DOHH2 (cell line): ENCODE data around the gene EPHB3.

Experiments used
- H3F3A ChIP-seq: fragments of 200-600 bp; sonication (generic), shearing (Covaris generic); 2 replicates; pipeline ENCODE4 v1.6.0; 2016; ENCODE audit warnings: antibody characterized with exemption, mild to moderate bottlenecking; ENCODE audit not compliant: control insufficient read depth, insufficient read depth
- H3K27ac ChIP-seq: fragments of 200-600 bp; sonication (generic); 2 replicates; pipeline ENCODE4 v1.5.1; 2014; ENCODE audit warnings: low read depth, mild to moderate bottlenecking, low read length, moderate library complexity
- H3K27me3 ChIP-seq: fragments of 200-600 bp; sonication (generic); 2 replicates; pipeline ENCODE4 v1.6.1; 2014; ENCODE audit warnings: mild to moderate bottlenecking, low read length, mixed read lengths; ENCODE audit not compliant: control insufficient read depth
- H3K36me3 ChIP-seq: fragments of 200-600 bp; sonication (generic); 2 replicates; pipeline ENCODE4 v1.6.1; 2014; ENCODE audit warnings: mild to moderate bottlenecking, low read length, moderate library complexity, mixed read lengths; ENCODE audit not compliant: control insufficient read depth
- H3K4me1 ChIP-seq: fragments of 200-600 bp; sonication (generic); 2 replicates; pipeline ENCODE4 v1.6.1; 2014; ENCODE audit warnings: mild to moderate bottlenecking, low read length, mixed read lengths; ENCODE audit not compliant: control insufficient read depth
- H3K4me2 ChIP-seq: fragments of 200-600 bp; sonication (generic); 2 replicates; pipeline ENCODE4 v1.6.0; 2014; ENCODE audit warnings: mild to moderate bottlenecking, low read length, moderate library complexity
- H3K4me3 ChIP-seq: fragments of 200-600 bp; sonication (generic); 2 replicates; pipeline ENCODE4 v1.5.1; 2014; ENCODE audit warnings: mild to moderate bottlenecking, low read length, mixed read lengths
- H3K79me2 ChIP-seq: fragments of 200-600 bp; sonication (generic); 2 replicates; pipeline ENCODE4 v1.6.1; 2014; ENCODE audit warnings: mild to moderate bottlenecking, low read length, mixed read lengths; ENCODE audit not compliant: control insufficient read depth
- H3K9me2 ChIP-seq: fragments of 200-600 bp; sonication (generic); replicated peaks from 2 replicates; pipeline ENCODE4 v1.6.1; 2014; ENCODE audit warnings: mild to moderate bottlenecking, low read length, mixed read lengths; ENCODE audit not compliant: control insufficient read depth
- H3K9me3 ChIP-seq: fragments of 200-600 bp; sonication (generic); 2 replicates; pipeline ENCODE4 v1.6.1; 2014; ENCODE audit warnings: antibody characterized with exemption, low read length, mixed read lengths; ENCODE audit not compliant: control insufficient read depth, insufficient read depth
- H4K20me1 ChIP-seq: fragments of 200-600 bp; sonication (generic); 2 replicates; pipeline ENCODE4 v1.6.0; 2014; ENCODE audit warnings: low read depth, mild to moderate bottlenecking, antibody characterized with exemption, low read length, moderate library complexity; ENCODE audit not compliant: control insufficient read depth, insufficient read depth
- EZH2phosphoT487 ChIP-seq: fragments of 200-600 bp; sonication (generic); IDR thresholded peaks from 2 replicates; pipeline ENCODE4 v1.6.1; 2017; ENCODE audit warnings: borderline replicate concordance, mild to moderate bottlenecking, antibody characterized with exemption, low read length, moderate library complexity, mixed read lengths
- TF ChIP-seq, protein P1 (sequence below): fragments of 200-600 bp; sonication (generic); IDR thresholded peaks from one replicate; pipeline ENCODE4 v1.5.1; 2014; ENCODE audit warnings: antibody characterized with exemption, mild to moderate bottlenecking, low read depth, low read length; ENCODE audit not compliant: poor library complexity, severe bottlenecking

Gene EPHB3

DNA sequence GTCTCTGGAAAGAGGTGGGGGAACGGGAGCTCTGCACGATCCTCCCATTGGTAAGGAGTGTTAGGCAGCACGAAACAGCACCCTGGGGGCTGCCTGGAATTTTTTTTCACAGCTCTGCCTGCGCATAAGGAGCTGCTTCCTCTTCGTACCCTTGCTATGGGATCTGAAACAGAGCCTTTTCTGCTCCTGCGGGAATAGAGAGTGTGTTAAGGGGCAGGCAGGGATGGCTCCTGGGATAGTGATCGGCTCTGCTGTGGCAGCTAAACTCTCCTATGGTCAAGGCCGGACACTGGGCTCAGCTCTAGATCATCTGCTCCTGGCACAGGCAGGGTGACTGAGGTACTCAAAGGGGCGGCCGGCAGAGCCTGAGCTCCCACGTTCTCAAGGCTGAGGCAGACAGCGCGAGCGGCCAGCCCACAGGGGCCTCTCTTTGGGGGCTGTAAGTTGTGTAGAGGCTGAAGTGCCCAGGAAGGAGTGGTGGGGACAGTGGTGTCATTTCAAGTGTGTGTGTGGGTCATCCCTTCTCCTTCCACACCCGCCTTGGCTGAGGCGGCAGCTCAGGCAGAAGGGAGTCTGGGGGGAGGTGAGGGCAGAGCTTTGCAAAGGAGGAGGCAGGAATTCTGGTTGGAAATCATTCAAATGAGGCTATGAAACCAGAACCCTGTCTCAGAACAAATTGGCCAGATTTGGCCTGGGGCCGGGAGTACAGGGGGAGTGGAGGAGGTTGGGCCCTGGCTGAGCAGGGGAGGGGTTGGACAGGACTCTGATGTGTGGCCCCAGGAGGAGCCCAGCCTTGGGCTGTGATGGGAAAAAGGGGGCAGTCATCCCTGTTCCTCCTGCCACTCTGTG lies 31.0 kb downstream of the EPHB3 start:
- Histone ChIP-seq H3K36me3 (no peaks in the 10 kb centered on the region), H3K4me3 (no peak overlapping the region), H4K20me1 (no peaks in the 10 kb centered on the region), H3K4me2 (no peak overlapping the region), H3K79me2 (no peaks in the 10 kb centered on the region), H3K27ac (no peak overlapping the region), H3K9me2 (no peaks in the 10 kb centered on the region), H3K9me3 (no peaks in the 10 kb centered on the region), H3K27me3 (peaks cover 4% of the 10 kb centered on the region; the same call in 1 of the 2 replicates), H3F3A (no peaks in the 10 kb centered on the region), H3K4me1 (no peaks in the 10 kb centered on the region)
- no peak for TF ChIP-seq EZH2phosphoT487
- TF ChIP-seq, protein P1, sequence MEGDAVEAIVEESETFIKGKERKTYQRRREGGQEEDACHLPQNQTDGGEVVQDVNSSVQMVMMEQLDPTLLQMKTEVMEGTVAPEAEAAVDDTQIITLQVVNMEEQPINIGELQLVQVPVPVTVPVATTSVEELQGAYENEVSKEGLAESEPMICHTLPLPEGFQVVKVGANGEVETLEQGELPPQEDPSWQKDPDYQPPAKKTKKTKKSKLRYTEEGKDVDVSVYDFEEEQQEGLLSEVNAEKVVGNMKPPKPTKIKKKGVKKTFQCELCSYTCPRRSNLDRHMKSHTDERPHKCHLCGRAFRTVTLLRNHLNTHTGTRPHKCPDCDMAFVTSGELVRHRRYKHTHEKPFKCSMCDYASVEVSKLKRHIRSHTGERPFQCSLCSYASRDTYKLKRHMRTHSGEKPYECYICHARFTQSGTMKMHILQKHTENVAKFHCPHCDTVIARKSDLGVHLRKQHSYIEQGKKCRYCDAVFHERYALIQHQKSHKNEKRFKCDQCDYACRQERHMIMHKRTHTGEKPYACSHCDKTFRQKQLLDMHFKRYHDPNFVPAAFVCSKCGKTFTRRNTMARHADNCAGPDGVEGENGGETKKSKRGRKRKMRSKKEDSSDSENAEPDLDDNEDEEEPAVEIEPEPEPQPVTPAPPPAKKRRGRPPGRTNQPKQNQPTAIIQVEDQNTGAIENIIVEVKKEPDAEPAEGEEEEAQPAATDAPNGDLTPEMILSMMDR: no peak

DNA sequence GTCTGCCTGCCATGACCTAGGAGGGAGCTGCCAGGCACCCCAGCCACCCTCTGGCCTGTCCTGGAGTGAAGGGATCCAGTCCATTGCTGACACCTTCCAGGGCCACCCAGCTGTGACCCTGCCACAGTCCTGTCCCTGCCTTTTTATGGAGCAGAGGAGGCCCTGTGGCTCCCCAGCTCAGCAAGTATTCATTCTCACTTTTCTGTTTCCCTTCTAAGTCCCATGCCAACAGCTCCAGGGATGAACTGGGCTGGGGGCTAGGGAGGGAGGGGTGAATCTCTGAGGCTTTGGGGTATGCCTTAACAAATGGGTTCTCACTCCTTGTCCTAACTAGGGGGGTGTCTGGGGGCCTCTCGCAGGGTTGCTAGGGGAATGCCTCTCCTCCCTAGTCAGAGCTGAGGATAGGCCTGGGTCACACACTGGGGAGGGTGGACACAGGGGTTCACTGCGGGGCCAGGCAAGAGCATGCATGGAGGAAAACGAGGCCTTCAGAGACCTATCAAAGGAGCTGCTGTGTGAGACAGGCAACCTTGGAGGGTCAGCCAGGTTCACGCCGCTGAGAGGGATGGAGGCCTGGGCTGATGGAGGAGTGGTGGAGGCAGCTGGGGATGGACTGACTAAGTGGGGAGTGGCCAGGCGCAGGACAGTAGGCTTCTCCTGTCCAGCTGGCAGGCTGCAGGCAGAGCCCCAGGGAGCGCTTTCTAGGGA lies 31.8 kb downstream of the EPHB3 start:
- H3K36me3 ChIP-seq: no peaks in the 10 kb centered on the region
- H3K79me2 ChIP-seq: no peaks in the 10 kb centered on the region
- H3K9me2 ChIP-seq: no peaks in the 10 kb centered on the region
- H3K4me1 ChIP-seq: no peaks in the 10 kb centered on the region
- peaks cover 3% of the 10 kb centered on the region; the same call in 1 of the 2 replicates for H3K27me3 ChIP-seq
- H3K4me3 ChIP-seq: no peak overlapping the region
- H3F3A ChIP-seq: no peaks in the 10 kb centered on the region
- H3K4me2 ChIP-seq: no peak overlapping the region
- TF ChIP-seq, protein P1: no peak
- TF ChIP-seq EZH2phosphoT487: no peak
- no peaks in the 10 kb centered on the region for H3K9me3 ChIP-seq
- H4K20me1 ChIP-seq: no peaks in the 10 kb centered on the region
- H3K27ac ChIP-seq: no peak overlapping the region

DNA sequence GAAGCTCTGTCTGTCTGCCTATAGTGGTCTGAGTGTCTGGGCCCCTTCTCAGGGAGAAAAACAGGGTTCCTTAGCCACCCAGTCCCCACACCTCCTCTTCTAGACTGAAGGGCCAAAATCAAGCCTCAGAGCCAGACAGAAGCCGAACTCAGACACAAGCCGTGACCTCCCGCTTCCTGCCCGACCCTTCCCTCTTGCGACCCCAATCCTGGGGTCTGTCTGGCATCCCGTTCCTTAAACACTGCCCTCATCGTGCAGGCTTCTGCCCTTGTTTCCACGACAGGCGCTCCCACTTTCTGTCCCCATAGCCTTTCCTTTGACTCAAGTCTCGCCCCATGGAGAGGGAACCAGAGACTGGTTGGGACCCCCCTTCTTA lies 32.3 kb downstream of the EPHB3 start:
- no peaks in the 10 kb centered on the region for H3K27me3 ChIP-seq
- H3K9me2 ChIP-seq: no peaks in the 10 kb centered on the region
- no peaks in the 10 kb centered on the region for H3K79me2 ChIP-seq
- TF ChIP-seq, protein P1: no peak
- no peak for TF ChIP-seq EZH2phosphoT487
- H3K27ac ChIP-seq: no peak overlapping the region
- H3F3A ChIP-seq: no peaks in the 10 kb centered on the region
- H3K4me2 ChIP-seq: no peak overlapping the region
- no peaks in the 10 kb centered on the region for H3K9me3 ChIP-seq
- H3K4me3 ChIP-seq: no peak overlapping the region
- no peaks in the 10 kb centered on the region for H4K20me1 ChIP-seq
- H3K36me3 ChIP-seq: no peaks in the 10 kb centered on the region
- no peaks in the 10 kb centered on the region for H3K4me1 ChIP-seq
